HG03354 (cell line): ENCODE results near the gene ITFG2.
"Not testable (repeated sequence)": the region's sequence is repeated elsewhere in the genome, so short reads cannot be mapped to it uniquely, and the experiment has no call there.

Experiments used
- ATAC-seq: cut with Tn5 transposase; IDR thresholded peaks from one replicate; pipeline ENCODE4 v1.9.1; 2021; ENCODE audit warnings: mild to moderate bottlenecking; ENCODE audit not compliant: unreplicated experiment, poor library complexity, severe bottlenecking

The ITFG2 gene

GRCh38 chr12:2812290-2813213, at the start of gene ITFG2:
ITFG2 (plus strand) TSS chr12:2812668; CDS start chr12:2812761, 93 bp downstream.
- peak; percentile 95 for ATAC-seq

- no peak for ATAC-seq
These were observed 48.1 kb upstream of the ITFG2 start for GRCh38 chr12:2764398-2764797.

GRCh38 chr12:2765052-2765451, 47.4 kb upstream of the ITFG2 start:
- no peak for ATAC-seq

GRCh38 chr12:2765608-2766007, 46.9 kb upstream of the ITFG2 start:
- no peak for ATAC-seq

- no peak for ATAC-seq
These were observed 44.1 kb upstream of the ITFG2 start for GRCh38 chr12:2768224-2768961.

- no peak for ATAC-seq
These were observed 42.5 kb upstream of the ITFG2 start for GRCh38 chr12:2769866-2770533.

- ATAC-seq, result not testable (repeated sequence)
These were observed 41.9 kb upstream of the ITFG2 start for GRCh38 chr12:2770544-2770943.

GRCh38 chr12:2772370-2772769, 40.1 kb upstream of the ITFG2 start:
- ATAC-seq, result no peak

- no peak for ATAC-seq
These were observed 39.1 kb upstream of the ITFG2 start for GRCh38 chr12:2773199-2773875.

GRCh38 chr12:2775431-2775830, 37.0 kb upstream of the ITFG2 start:
- no peak for ATAC-seq

GRCh38 chr12:2776129-2776806, 36.2 kb upstream of the ITFG2 start:
- ATAC-seq, result no peak

GRCh38 chr12:2779281-2779680, 33.2 kb upstream of the ITFG2 start:
- no peak for ATAC-seq

GRCh38 chr12:2783936-2784600, 28.4 kb upstream of the ITFG2 start:
- no peak for ATAC-seq

GRCh38 chr12:2785017-2785416, 27.5 kb upstream of the ITFG2 start:
- ATAC-seq, result no peak

- no peak for ATAC-seq
These were observed 21.4 kb upstream of the ITFG2 start for GRCh38 chr12:2791089-2791488.

GRCh38 chr12:2792671-2793500, 19.6 kb upstream of the ITFG2 start:
- ATAC-seq, result no peak

- ATAC-seq, result no peak
These were observed 18.9 kb upstream of the ITFG2 start for GRCh38 chr12:2793561-2793960.

GRCh38 chr12:2794191-2794735, 18.2 kb upstream of the ITFG2 start:
- peak; percentile 13 for ATAC-seq
